Brain microvascular endothelial cell (primary cell): ENCODE measurements around the gene PRPF31.

Source experiments
- DNase-seq: peaks from one replicate; pipeline ENCODE4 v3.0.0-alpha.2; 2020
- H3K27ac ChIP-seq: fragments of 250-450 bp; sonication (Bioruptor Pico); 2 replicates; pipeline ENCODE4 v1.5.1; 2020; ENCODE audit warnings: mild to moderate bottlenecking, moderate library complexity
- H3K27me3 ChIP-seq: fragments of 250-450 bp; sonication (Bioruptor Pico); replicated peaks from 2 replicates; pipeline ENCODE4 v1.5.1; 2020; ENCODE audit warnings: mild to moderate bottlenecking
- H3K36me3 ChIP-seq: fragments of 250-450 bp; sonication (Bioruptor Pico); replicated peaks from 2 replicates; pipeline ENCODE4 v1.5.1; 2020; ENCODE audit warnings: mild to moderate bottlenecking
- H3K4me3 ChIP-seq: 2 replicates; pipeline ENCODE4 v1.5.1; 2011; ENCODE audit warnings: low read depth, mild to moderate bottlenecking, control low read depth, low read length, moderate library complexity
- in situ Hi-C: cut with HindIII; loops from 2 replicates; pipeline ENCODE4 v1.10.0; 2017; ENCODE audit warnings: low sequenced_read_pairs, low pct_ligation_motif_present
- TF ChIP-seq, protein P1 (sequence below): IDR thresholded peaks from 2 replicates; pipeline ENCODE4 v1.5.1; 2011; ENCODE audit warnings: low read depth, mild to moderate bottlenecking, moderate library complexity, low read length, control low read depth, inconsistent platforms; ENCODE audit errors: missing control alignments

The PRPF31 gene

DNA sequence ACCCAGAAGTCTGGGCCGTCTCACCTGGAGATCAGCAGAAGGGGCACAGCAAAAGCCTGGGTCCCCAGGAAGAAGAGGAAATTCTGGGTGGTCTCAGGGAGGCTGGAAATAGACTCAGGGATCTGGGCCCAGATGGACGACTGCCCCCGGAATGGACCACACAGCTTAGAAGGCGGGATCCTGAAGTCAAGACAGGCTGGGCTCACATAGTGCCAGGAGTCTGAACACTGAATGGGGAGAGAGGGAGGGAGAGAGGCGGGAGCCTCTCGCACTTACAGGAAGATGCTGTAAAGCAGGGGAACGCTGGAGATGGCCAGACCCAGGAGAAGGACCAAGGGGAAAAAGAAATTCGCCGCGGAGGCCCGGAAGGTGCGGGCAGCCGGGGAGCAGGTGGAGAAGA lies 45.3 kb downstream of the PRPF31 start:
- DNase-seq, result no peak
- in situ Hi-C loops, result no loop called here
- peaks cover 18% of the 10 kb centered on the region for H3K36me3 ChIP-seq
- H3K27me3 ChIP-seq, result no peaks in the 10 kb centered on the region
- peak overlapping the region; percentile 81 for H3K27ac ChIP-seq
- H3K4me3 ChIP-seq, result peak overlapping the region; percentile 71
- TF ChIP-seq, protein P1, sequence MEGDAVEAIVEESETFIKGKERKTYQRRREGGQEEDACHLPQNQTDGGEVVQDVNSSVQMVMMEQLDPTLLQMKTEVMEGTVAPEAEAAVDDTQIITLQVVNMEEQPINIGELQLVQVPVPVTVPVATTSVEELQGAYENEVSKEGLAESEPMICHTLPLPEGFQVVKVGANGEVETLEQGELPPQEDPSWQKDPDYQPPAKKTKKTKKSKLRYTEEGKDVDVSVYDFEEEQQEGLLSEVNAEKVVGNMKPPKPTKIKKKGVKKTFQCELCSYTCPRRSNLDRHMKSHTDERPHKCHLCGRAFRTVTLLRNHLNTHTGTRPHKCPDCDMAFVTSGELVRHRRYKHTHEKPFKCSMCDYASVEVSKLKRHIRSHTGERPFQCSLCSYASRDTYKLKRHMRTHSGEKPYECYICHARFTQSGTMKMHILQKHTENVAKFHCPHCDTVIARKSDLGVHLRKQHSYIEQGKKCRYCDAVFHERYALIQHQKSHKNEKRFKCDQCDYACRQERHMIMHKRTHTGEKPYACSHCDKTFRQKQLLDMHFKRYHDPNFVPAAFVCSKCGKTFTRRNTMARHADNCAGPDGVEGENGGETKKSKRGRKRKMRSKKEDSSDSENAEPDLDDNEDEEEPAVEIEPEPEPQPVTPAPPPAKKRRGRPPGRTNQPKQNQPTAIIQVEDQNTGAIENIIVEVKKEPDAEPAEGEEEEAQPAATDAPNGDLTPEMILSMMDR, result no peak

GRCh38 chr19:54162241-54162805 lies 46.8 kb downstream of the PRPF31 start:
- TF ChIP-seq, protein P1, result no peak
- H3K36me3 ChIP-seq, result peaks cover 3% of the 10 kb centered on the region
- H3K27me3 ChIP-seq, result no peaks in the 10 kb centered on the region
- peak overlapping the region; percentile 43 for H3K4me3 ChIP-seq
- DNase-seq, result peak; percentile 51
- H3K27ac ChIP-seq, result no peak overlapping the region
- in situ Hi-C loops, result no loop called here

DNA sequence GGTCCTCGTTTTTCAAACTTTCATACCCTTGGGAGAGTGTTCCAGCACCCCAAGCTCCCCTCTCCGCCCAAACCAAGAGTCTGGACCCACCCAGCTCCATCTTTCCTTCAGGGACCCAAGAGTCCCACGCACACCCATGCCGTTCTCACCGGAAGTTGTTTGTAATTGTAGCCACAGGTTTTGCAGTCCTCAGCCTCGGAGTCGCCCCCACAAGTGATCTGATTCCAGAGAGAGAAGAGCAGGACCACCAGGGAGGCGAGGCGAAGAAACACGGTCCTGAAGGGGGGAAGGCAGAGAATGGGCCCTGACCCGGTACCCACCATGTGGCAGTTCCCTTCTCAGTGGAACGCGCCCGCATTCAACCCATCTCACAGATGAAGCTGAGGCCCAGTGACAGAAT lies 47.3 kb downstream of the PRPF31 start:
- TF ChIP-seq, protein P1, result no peak
- in situ Hi-C loops, result no loop called here
- H3K27ac ChIP-seq, result no peak overlapping the region
- H3K4me3 ChIP-seq, result no peak overlapping the region
- no peaks in the 10 kb centered on the region for H3K36me3 ChIP-seq
- no peaks in the 10 kb centered on the region for H3K27me3 ChIP-seq
- DNase-seq, result no peak

DNA sequence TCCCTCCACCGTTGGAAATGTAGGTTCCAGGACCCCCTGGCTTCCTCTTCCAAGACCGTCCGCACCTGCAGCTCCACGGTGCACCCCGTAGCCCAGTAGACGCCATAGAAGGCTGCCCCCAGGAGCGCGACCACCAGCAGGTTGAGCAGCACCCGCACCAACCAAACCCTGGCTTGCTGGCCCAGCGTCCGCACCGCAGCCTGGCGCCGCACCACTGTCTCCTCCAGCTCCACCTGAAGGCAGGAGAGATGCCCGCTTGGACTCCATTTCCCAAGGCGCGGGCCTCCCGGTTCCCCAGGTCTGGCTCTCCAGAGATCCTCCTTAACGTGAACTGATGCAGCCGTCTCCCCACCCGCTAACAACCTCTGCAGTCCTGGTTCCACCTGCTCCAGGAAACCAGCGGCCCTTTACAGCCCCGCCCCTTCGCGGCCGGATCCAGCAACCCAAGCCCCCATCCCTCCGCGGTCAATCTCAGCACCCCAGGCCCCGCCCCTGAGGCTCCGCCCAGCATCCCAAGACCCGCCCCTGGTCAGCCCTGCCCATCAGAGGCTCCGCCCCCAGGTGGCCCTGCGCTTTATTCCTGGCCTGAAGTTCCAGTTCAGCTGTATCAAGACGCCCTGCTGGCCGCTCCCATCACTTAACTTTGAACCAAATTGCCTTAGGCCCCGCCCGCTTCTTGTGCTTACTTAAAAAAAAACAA lies 49.0 kb downstream of the PRPF31 start:
- Histone ChIP-seq H3K4me3 (no peak overlapping the region), H3K36me3 (no peaks in the 10 kb centered on the region), H3K27ac (no peak overlapping the region), H3K27me3 (no peaks in the 10 kb centered on the region)
- TF ChIP-seq, protein P1, result no peak
- no peak for DNase-seq
- in situ Hi-C loops, result no loop called here

DNA sequence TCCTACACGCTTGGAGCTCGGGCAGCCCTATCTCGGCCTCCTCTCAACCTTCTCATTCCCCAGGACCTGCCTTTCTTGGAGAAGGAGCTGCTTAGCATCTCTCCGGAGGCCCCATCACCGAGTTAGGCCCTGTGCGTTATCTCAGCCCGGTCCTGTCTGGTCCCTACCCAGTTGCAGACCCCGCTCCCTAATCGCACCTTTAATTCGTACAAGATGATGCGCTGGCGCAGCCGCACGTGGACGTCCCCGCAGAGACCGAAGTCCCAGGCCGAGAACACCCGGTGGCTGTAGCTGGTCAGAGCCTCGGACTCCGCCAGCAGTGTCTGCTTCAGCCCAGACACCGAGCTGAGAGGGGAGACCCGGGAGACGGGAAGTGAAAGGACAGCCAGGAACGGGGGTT lies 49.7 kb downstream of the PRPF31 start:
- Histone ChIP-seq H3K4me3 (no peak overlapping the region), H3K36me3 (no peaks in the 10 kb centered on the region), H3K27me3 (no peaks in the 10 kb centered on the region), H3K27ac (no peak overlapping the region)
- in situ Hi-C loops, result no loop called here
- DNase-seq, result no peak
- TF ChIP-seq, protein P1, result no peak
